Measurements from ENCODE around the gene PSME4. TPM values are rescaled to one million over a fixed set of nuclear protein-coding genes. Genes with fewer than 3 reads are reported as not detected.

PSME4 gene
- total and polyA plus RNA-seq, 2 of the 13 experiments (the other 11 are each of a cell fraction or from before 2014, with no cell fraction given), result 52.1 to 77.8 TPM

- TF ChIP-seq, protein P1, sequence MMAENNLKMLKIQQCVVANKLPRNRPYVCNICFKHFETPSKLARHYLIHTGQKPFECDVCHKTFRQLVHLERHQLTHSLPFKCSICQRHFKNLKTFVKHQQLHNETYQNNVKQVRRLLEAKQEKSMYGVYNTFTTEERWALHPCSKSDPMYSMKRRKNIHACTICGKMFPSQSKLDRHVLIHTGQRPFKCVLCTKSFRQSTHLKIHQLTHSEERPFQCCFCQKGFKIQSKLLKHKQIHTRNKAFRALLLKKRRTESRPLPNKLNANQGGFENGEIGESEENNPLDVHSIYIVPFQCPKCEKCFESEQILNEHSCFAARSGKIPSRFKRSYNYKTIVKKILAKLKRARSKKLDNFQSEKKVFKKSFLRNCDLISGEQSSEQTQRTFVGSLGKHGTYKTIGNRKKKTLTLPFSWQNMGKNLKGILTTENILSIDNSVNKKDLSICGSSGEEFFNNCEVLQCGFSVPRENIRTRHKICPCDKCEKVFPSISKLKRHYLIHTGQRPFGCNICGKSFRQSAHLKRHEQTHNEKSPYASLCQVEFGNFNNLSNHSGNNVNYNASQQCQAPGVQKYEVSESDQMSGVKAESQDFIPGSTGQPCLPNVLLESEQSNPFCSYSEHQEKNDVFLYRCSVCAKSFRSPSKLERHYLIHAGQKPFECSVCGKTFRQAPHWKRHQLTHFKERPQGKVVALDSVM (CRISPR knock-in tag; IDR thresholded peaks at IDR 0.05), result no peak
- TF ChIP-seq NAIF1 (CRISPR knock-in tag; IDR thresholded peaks at IDR 0.05; ENCODE audit: borderline replicate concordance), result peak; percentile 42; the same call in 1 of the 2 replicates
- TF ChIP-seq TFDP1 (CRISPR knock-in tag; IDR thresholded peaks at IDR 0.05; ENCODE audit: borderline replicate concordance), result peak; percentile 42; the same call in 1 of the 2 replicates
- TF ChIP-seq, protein P2, sequence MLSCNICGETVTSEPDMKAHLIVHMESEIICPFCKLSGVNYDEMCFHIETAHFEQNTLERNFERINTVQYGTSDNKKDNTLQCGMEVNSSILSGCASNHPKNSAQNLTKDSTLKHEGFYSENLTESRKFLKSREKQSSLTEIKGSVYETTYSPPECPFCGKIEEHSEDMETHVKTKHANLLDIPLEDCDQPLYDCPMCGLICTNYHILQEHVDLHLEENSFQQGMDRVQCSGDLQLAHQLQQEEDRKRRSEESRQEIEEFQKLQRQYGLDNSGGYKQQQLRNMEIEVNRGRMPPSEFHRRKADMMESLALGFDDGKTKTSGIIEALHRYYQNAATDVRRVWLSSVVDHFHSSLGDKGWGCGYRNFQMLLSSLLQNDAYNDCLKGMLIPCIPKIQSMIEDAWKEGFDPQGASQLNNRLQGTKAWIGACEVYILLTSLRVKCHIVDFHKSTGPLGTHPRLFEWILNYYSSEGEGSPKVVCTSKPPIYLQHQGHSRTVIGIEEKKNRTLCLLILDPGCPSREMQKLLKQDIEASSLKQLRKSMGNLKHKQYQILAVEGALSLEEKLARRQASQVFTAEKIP (CRISPR knock-in tag; IDR thresholded peaks at IDR 0.05; ENCODE audit: borderline replicate concordance), result no peak
- no peak for TF ChIP-seq TMF1 (CRISPR knock-in tag; IDR thresholded peaks at IDR 0.05; ENCODE audit: low read depth)
- TF ChIP-seq ZNF614 (CRISPR knock-in tag; IDR thresholded peaks at IDR 0.05; ENCODE audit: borderline replicate concordance), result peak; percentile 99
- TF ChIP-seq SOX5 (CRISPR knock-in tag; IDR thresholded peaks at IDR 0.05; ENCODE audit: borderline replicate concordance), result peak; percentile 98
- TF ChIP-seq, protein P3, sequence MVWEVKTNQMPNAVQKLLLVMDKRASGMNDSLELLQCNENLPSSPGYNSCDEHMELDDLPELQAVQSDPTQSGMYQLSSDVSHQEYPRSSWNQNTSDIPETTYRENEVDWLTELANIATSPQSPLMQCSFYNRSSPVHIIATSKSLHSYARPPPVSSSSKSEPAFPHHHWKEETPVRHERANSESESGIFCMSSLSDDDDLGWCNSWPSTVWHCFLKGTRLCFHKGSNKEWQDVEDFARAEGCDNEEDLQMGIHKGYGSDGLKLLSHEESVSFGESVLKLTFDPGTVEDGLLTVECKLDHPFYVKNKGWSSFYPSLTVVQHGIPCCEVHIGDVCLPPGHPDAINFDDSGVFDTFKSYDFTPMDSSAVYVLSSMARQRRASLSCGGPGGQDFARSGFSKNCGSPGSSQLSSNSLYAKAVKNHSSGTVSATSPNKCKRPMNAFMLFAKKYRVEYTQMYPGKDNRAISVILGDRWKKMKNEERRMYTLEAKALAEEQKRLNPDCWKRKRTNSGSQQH (CRISPR knock-in tag; IDR thresholded peaks at IDR 0.05; ENCODE audit: low read depth), result no peak
- peak; percentile 97 for TF ChIP-seq HNF4A (CRISPR knock-in tag; IDR thresholded peaks at IDR 0.05)
- no peak for TF ChIP-seq ZNF180 (CRISPR knock-in tag; IDR thresholded peaks at IDR 0.05; ENCODE audit: borderline replicate concordance, low read depth)
- peak; percentile 57 for TF ChIP-seq ZEB1 (IDR thresholded peaks at IDR 0.05; ENCODE audit: insufficient replicate concordance, low read depth)
- TF ChIP-seq NCOA1 (CRISPR knock-in tag; IDR thresholded peaks at IDR 0.05), result 0 out of 2 replicates have a peak, but pooled peaks have one; percentile 53
- TF ChIP-seq TOPORS (CRISPR knock-in tag; IDR thresholded peaks at IDR 0.05), result peak; percentile 54; the same call in 1 of the 2 replicates
- 0 out of 2 replicates have a peak, but pooled peaks have one; percentile 70 for TF ChIP-seq KDM3A (CRISPR knock-in tag; IDR thresholded peaks at IDR 0.05; ENCODE audit: low read depth)
- TF ChIP-seq, protein P4, sequence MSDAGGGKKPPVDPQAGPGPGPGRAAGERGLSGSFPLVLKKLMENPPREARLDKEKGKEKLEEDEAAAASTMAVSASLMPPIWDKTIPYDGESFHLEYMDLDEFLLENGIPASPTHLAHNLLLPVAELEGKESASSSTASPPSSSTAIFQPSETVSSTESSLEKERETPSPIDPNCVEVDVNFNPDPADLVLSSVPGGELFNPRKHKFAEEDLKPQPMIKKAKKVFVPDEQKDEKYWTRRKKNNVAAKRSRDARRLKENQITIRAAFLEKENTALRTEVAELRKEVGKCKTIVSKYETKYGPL (CRISPR knock-in tag; IDR thresholded peaks at IDR 0.05), result peak; percentile 96
- peak; percentile 77; the same call in 1 of the 2 replicates for TF ChIP-seq KAT7 (CRISPR knock-in tag; IDR thresholded peaks at IDR 0.05; ENCODE audit: borderline replicate concordance)
- TF ChIP-seq SALL1 (CRISPR knock-in tag; IDR thresholded peaks at IDR 0.05), result peak; percentile 99
- TF ChIP-seq ZNF354B (CRISPR knock-in tag; IDR thresholded peaks at IDR 0.05), result no peak
- TF ChIP-seq ZSCAN21 (CRISPR knock-in tag; IDR thresholded peaks at IDR 0.05; ENCODE audit: borderline replicate concordance), result peak; percentile 77; the same call in 1 of the 2 replicates
- no peak for TF ChIP-seq ZNF562 (CRISPR knock-in tag; IDR thresholded peaks at IDR 0.05; ENCODE audit: borderline replicate concordance)
These were observed 144.0 kb downstream of the PSME4 start (continued) for GRCh38 chr2:53826587-53827397.

Measured in HepG2 (cell line).